Subcutaneous adipose tissue (tissue), 4 donors: ENCODE data around the gene MAGI1. TPM values are rescaled to one million over a fixed set of nuclear protein-coding genes. Genes with fewer than 3 reads are reported as not detected.

Experiments
- total RNA-seq, 4 donors: library from RNA; depleted of rRNA; stranded (reverse); fragments of >200 nt; gene quantifications; one replicate each; pipeline ENCODE4 v1.1.0, GENCODE V29; 2016
- TF ChIP-seq, protein P1 (sequence below): fragments of 450-650 bp; IDR thresholded peaks from one replicate; pipeline ENCODE4 v1.5.1; 2016; ENCODE audit warnings: low read depth, mild to moderate bottlenecking, control low read depth, antibody characterized with exemption, moderate library complexity

The MAGI1 gene
- total RNA-seq, 4 donors from 2014 or later, result 15.3 to 56.9 (median 35.4) TPM

DNA sequence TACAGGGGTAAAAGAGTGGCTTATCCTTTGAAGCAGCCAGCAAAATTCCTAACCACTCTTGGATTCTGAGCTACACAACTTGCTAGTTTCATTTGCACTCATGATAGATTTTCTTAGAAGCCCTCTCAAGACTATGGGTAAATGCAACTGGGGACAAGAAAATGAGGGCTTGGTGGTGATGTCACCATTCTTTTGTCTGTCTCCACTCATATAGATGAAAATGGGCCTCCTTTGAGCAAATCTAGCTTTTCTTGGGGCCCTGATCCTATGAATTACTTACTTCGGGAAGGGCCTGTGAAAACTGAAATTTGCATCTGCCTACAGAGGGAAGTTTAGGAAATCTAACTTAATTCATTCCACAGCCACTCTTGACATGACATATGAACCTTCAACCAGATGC is 486.3 kb downstream of the MAGI1 start:
- TF ChIP-seq, protein P1, sequence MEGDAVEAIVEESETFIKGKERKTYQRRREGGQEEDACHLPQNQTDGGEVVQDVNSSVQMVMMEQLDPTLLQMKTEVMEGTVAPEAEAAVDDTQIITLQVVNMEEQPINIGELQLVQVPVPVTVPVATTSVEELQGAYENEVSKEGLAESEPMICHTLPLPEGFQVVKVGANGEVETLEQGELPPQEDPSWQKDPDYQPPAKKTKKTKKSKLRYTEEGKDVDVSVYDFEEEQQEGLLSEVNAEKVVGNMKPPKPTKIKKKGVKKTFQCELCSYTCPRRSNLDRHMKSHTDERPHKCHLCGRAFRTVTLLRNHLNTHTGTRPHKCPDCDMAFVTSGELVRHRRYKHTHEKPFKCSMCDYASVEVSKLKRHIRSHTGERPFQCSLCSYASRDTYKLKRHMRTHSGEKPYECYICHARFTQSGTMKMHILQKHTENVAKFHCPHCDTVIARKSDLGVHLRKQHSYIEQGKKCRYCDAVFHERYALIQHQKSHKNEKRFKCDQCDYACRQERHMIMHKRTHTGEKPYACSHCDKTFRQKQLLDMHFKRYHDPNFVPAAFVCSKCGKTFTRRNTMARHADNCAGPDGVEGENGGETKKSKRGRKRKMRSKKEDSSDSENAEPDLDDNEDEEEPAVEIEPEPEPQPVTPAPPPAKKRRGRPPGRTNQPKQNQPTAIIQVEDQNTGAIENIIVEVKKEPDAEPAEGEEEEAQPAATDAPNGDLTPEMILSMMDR, result no peak

DNA sequence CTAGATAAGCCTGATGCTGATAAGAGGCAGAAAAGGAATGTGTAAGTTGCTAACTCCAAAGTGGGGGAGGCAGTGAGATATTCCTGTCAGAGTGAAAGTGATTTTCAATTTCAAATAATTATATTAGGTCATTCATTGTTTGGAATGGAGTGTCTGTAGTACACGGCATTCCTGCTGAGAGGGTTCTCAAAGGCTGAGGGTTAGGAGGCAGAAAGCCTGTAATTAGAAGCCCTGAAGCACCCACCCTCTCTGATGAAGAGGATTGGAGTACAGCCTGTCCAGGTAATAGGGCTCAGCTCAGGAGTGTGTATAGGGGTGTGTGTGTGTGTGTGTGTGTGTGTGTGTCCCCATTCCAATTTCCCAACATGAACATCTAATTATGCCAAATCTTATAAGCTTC is 486.8 kb downstream of the MAGI1 start:
- TF ChIP-seq, protein P1, result no peak

DNA sequence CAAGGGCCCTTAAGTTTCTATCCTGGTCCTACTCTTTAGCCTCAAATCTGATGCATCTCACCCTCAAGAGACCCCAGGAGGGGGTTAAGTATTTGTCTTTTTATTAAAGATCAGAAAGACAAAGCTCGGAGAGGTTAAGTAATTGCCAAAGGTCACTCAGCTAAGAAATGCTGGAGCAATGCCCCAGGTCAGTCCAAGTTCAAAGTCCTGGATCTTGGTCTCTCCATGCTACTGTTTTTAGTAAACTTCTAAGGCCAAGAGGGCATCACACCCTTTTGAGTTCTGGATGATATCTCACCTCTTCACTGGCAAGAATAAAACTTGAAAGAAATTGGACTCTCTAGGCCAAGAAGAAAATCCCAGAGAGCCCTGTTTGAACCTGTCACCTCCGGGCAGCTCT is 488.6 kb downstream of the MAGI1 start:
- TF ChIP-seq, protein P1, result no peak

DNA sequence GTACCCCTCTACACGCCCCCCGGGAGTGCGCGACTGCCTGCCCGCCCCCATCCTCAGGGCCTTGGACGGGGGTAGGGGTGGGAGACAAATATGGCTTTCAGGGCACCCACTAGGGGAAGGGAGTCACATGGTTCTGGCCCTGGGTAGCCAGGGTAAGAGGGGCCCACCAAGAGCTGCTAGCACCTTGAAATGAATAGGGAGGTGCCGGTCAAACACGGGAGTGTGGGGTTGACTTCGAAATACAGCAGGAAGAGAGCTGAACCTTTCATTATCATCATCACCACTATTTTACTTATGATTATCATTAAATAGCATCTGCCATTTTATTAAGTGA is 489.1 kb downstream of the MAGI1 start:
- TF ChIP-seq, protein P1, result no peak

DNA sequence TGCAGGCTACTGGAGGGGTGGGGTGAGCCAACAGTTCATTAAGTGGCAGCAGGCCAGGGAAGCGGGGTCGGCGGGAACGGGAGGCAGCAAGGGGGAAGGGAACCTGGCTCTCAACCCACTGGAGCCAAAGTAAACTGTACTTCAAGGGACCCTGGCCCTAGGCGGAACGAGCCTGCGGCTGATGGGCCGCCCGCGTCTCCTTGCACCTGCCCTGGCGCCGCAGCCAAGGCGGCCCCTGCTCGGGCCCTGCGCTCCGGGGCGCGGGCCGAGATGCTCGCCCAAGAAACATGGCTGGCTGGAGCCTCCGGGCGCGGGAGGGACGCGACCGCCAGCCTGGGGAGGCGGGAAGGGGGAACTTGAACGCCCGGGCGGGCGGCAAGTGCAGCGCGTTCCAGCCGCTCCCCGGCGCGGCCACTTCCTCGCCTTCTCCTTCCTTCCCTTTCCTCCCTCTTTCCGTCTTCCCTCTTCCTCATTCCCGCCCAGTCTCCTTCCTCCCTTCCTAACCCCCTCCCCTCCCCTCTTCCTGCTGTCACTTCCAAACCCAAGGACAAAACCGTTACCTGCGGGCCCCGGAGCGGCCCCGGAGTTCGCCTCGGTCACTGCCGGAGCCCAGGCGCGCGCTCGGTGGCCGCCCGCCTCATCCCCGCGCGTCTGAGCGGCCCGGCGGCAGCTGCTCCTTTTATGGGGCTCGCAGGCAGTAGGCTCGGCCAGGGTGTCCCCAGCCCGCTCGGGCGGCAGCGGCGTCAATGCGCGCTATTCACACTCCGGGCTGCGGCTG is 489.7 kb downstream of the MAGI1 start:
- TF ChIP-seq, protein P1, result no peak

DNA sequence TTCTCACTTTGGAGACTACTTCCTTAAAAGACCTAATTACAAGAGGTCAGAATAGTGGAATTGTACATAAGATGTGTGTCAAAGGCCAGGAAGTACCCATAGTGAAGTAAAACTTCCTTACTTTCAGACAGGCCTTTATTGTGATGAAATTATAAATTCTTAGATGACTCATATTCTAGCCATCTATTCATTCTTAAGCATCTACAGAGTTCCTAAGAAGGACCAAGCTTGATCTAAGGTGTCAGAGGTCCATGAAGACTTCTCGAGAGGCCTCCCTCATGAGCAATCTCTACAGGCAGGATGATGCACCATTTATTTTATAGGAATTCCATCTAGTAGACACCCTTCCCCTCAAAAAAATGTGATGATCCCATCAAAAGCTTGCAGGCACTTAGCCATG is 493.3 kb downstream of the MAGI1 start:
- TF ChIP-seq, protein P1, result no peak

DNA sequence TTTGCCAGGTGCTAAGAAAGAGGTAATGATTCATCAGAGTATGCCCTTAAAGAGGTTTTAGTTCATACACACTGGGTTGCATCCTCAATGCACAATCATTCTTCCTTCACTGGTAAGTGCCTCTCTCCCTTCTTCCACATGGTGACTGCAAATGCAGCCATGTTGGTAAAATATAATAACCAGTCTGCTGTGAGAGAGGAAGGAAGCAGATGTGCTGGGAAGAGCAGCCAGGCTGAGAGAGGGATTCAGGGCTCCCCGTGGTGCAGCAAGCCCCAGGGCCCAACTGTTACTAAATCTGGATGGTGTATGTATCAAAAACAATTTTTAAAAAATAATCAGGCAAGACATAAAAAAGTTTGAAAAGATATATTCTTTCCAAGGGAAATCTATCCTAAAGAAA is 498.1 kb downstream of the MAGI1 start:
- TF ChIP-seq, protein P1, result no peak
